GM18909 (cell line): ENCODE results near the gene CTU2.

Experiments
- ATAC-seq: cut with Tn5 transposase; IDR thresholded peaks from one replicate; pipeline ENCODE4 v1.9.1; 2021; ENCODE audit warnings: mild to moderate bottlenecking; ENCODE audit not compliant: unreplicated experiment, poor library complexity

Gene CTU2

DNA sequence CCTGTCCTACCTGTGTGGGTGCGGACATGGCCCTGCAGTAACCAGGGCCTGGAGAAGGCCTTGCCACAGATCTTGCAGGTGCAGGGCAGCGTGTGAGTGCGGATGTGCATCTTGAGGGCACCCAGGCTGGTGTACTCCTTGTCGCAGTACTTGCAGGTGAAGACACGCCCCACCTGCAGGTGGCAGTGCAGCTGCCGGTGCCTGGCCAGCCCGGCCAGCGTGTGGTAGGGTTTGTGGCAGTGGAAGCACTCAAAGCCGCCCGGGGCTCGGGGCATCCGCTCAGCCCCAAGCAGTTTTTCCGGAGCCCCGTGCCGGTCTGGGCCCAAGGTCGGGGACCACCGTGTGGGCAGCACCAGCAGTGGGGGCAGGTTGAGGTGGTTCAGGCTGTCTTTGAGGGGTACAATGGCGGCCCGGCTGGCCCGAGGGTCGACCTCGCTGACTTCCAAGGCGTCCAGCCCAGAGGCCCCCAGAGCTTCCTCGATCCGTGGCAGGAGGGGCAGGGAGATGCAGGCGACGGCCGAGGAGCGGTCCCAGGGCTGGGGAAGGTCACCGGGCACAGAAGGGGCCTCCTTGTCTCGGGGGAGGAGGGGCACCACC, 25.1 kb upstream of the CTU2 start:
- peak; percentile 18 for ATAC-seq

DNA sequence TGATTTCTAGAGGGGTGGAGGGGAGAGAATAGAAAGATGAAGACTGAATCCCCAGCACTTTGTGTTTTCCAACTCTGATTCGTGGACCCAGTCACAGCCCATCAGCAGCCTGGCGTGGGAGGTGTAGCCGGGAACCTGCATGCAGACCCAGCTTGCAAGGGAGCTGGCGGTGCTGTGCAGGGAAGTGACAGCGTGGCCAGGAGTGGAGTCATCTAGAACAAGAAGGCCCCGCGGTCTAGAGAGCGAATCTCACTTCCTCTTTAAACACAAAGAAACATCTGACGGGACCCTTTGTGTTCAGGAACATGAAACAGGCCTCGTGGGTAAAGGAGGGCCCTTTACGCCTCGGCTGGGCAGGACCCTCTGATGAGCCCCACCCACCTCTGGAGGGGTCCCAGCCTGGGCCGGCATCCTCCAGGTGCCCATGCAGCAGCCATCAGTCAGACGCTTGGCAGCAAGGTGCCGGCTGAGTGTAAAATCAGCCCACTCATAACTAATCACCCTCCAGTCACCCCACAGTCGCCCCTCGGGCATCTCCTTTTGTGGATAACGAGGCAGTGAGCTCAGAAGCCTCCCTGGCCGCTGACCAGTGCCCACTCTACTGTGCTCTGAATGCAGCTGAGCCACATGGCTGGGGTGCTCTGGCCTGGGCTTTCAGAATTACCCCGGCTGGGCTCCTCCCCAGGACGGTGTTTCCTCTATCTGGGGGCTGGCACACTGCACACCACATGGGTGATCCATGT, 24.4 kb upstream of the CTU2 start:
- ATAC-seq = peak; percentile 62

DNA sequence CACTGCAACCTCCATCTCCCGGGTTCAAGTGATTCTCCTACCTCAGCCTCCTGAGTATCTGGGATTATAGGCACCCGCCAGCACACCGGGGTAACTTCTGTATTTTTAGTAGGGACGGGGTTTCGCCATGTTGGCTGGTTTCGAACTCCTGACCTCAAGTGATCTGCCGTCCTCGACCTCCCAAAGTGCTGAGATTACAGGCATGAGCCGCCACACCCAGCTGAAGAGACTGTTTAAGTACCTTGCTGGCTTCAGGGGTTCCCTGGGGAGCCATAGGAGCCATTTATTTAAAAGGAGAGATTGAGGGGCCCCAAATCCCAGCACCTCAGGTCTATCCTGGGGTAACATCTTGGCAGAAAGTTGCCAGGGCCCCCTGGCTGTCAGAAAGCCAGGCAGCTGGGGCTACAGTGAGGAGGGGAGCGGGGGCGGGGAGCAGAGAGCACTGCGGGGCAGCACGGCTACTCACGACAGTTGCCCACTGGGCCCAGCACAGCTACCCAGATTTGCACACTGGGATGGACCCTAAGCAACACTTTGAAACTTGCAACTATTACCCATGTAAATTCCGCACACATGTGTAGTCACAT, 21.6 kb upstream of the CTU2 start:
- ATAC-seq = no peak

DNA sequence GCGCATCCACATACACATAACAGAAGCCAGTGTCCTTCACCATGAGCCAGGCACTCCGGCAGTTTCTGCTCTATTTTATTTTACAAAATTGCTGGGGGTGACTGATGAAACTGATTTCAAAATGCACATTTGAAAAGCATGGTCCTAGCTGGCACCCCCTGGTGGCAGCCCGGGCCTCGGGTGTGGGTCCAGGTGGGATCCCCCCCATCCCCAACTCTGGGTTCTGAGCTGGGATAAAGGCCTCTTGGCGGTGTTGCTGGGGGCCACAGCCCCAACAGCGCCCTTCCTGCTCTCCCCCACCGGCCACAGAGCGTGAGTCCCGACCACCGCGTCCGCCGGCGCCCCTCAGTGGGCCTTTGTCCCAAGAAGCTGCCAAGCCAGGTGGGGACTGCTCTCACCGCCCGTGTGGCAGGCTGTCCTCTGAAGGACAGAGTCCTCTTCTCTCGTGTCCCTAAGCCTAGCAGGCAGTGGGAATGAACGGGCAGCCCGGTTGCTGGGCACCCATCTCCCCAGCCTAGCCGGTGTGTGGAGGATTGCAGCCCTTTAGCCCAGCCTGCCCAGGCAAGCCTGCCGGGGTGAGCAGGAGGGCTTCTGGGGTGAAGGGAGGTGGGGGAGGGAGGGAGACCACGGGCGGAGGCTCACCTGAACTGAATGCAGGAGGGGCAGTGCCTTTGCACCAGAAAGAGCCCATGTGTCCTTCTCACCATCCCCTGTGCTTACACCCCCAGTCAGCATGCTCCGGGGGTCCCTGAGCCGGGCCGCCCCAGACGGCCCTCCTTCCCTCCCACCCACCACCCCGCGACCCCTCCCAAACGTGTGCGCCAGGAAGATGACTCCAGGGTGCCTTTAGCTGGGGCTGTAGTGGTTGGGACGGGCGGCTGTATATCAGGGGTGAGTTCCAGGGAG, 20.9 kb upstream of the CTU2 start:
- ATAC-seq = no peak

DNA sequence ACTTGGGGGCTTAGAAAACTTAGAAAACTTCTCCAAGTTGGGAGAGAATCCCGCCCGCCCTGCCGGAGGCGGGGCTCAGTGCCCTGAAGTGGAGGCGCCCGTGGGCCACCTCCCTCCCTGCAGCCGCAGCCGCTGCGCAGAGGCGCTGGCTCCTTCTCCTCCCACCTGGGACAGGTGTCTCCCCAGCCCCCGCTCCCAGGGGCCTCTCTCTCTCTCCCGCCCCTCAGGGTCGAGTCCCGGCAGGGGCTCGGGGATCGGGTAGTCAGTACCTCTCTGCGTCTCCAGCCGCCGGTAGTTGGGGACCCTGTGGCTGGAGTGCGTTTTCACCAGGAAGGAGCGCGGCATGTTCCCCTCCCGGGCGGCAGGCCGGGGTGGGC, 20.3 kb upstream of the CTU2 start:
- no peak for ATAC-seq

DNA sequence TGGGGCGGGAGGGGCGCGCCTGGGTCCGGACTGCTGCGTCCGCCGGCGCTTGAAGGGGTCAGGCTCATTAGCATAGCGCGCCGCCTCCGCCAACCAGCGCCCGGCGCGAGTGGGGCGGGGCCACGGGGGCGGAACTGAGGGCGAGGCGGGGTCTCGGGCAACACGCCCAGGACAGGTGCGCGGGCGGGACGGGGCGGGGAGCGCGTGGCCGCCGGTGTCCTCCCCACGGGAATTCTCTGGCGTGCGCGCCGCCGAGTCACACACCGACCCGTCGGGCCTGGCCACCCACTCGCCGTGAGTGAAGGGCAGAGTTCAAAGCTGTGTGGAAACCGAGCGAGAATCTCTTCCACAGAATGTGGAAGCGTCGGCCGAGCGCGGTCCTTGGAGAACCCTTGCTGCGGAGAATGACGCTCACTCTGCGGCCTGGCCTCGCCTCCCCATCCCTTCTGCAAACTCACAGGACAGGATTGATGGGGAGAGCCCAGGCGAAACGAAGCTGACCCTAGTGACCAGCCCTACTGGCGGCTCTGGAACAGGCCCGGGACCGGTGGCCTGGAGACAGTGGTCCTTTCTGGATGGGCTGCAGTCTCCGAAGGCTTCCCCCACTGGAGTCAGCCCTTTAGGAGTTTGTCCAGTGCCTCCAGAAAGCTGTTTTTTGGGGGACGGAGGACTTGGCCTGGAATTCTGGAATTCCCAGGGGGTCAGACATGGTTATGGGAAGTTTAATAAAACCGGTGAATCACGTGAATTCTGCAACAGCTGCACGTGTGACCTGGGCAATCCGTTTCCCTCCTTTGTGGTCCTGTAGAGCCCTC, 19.7 kb upstream of the CTU2 start, which contains the start of gene SNAI3:
TSS of gene SNAI3 (minus strand) at position 69 of the 815 bp plus-strand sequence. CDS start 101 bp downstream, outside the sequence.
- ATAC-seq = peak; percentile 81

DNA sequence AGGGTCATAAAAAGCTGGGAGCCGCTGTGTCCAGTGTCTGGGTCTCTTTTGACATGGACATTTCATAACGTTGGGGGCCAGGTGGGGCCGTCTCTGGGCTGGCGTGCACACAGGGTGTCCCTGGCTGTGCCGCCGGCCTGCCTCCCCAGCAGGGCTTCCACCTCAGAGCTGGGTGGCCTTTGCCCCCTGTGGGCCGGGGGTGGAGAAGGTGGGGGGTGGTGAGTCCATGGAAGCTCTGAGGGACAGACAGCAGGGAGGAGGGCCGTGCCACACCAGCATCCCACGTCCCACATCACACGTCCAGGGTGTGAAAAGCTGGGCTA, 19.1 kb upstream of the CTU2 start:
- no peak for ATAC-seq

DNA sequence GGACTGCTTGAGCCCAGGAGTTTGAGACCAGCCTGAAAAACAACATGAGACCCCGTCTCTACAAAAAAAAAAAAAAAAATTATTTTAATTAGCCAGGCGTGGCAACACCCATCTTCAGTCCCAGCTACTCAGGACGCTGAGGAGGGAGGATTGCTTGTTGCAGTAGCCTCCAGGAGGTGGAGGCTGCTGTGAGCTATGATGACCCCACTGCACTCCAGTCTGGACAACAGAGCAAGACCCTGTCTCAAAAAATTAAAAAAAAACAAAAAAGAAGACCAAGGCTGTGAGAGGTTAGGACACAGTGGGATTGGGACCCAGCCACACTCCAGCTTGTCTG, 18.7 kb upstream of the CTU2 start:
- no peak for ATAC-seq

DNA sequence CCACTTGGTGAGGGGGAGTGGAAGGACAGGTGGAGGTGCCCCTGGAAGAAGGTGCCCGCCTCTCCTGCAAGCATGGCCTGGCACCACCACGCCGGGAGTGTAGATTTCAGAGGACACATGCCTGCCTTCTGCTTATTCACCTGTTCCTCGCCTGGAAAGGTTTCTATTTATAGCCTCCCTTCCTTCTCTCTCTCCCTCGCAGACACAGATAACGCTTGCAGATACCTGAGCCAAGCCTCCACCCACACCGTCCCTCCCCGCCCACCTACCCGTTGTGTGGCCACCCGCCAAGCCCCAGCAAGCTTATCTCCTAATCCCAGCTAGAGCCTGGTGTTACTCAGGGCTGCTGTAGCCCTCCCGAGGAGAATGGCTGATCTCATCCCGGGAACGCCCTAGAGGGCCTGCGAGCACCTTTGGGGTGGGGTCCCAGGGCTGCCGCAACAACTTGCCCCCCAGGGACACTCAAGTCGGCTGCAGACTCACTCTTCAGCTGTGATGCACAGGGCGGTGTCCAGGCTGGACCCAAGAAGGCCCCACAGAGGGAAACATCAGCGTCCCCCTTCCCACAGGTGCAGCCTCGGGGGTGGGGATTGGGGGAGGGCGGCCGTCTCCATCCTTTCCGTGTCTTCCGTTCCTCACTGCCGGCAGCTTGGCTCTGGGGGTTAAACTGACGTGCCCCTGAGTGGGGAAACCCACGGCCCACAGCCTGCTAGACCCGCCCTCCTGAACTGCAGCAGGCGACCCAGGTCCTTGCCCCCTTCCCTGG, 18.1 kb upstream of the CTU2 start:
- ATAC-seq = no peak

DNA sequence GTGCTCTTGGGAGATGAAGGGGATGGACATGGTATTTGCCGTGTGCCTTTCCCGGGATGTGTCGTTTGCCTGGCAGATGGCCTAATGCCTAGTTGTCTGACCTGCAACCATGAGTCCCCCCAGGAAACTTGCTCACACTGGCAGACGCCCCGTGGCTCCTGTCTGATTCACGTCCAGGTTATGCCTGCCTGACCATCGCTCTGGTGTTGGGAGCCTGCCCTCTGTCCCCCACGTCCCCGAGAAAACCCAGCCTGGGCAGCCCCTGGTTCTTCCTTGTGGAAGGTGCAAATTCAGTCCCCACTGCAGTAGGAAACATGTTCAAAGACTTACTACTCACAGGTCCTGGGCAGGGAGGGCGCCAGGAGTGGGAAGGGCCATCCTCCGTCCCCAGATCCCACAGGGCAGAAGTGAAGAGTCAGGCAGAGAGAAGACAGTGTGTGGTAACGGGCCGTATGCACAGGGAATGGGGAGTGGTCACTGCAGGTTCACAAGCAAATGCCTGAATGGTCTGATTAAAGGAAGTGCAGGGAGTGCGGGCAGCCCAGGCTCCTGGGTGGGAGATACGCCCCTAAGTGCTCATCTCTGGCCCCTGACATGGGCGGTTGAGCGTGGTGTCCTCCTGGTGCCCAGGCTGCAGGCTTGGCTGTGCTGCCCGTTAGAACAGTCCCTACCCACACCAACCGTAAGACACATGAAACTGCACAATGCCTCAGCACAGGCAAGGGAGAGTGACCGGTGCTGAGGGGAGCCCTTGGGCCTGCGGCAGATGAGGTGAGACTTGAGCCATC, 15.8 kb upstream of the CTU2 start:
- ATAC-seq = no peak

DNA sequence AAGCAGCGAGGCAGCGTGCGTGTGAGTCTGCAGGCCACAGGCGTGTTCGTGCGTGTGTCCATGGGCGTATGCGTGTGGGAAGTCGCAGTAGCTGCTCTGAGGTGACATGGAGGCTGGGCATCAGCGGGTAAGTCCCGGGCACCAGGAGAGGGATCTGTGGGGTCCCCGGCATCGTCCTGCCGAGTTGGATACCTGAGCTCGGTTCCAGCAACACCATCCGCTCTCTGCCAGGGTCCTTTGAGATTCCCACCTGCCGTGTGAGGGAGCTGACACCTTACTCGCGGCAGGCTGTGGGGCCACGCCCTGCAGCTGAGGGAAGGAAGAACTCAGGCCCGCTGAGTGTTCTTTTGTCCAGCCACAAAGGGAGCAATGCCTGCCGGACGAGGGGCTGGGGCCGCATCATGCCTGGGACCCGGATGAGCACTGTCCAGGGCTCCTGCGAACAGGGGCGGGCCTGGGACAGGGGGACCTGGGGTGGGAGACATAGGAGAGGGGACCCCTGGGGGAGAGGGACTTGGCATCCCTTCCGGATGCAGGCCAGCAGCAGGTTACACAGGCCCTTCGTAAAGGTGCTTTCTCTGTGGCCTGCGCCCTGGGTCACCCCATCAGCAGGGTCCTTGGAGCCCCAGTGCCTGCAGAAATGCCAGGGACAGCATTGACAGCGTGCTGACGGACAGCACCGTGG, 15.0 kb upstream of the CTU2 start:
- ATAC-seq = no peak

DNA sequence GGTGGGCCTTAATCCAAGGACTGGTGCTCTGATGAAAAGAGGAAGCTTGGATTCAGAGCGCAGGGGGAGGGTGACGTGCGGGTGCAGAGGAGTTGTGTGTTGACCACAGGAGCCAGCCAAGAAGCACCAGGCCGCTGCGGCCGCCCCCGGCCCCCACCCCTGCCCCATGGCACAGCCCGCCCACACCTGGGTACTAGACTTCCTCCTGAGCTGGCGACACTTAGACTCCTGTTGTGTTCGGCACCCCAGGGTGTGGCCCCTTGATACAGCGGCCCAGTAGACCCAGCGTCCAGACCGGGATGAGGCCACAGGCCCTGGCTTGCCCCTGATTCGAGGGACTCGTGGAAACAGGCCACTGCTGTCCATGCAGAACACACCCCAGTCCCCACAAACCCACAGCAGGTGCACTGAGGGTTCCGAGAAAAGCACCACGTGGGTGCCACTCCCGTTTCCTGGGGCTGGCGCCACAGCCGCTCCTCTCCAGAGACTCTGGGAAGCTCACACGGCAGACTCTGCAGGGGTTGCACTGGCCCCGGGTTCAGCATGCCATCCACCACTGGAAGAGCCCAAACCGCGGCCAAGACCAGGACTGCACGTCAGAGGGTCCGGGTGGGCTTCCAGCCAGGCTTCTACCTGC, 14.3 kb upstream of the CTU2 start:
- ATAC-seq = no peak

DNA sequence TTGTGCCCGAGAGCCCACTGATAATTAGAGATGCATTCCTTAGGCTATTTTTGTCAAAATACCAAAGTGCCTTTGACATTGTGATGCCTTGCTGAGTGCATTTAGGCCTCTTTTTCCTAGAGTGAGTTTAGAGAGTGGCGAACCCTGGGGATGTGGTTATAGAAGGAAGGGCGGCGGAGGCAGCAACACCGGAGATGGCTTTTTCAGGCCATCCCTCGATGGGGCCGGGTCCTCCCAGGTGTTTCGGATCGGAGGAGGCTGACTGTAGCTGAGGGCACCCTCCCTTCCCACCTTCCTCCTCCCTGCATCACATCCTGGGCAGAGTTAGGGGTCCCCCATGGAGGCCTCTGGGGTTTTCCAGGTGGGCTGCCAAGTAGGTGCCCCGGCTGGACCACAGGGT, 13.4 kb upstream of the CTU2 start:
- no peak for ATAC-seq

DNA sequence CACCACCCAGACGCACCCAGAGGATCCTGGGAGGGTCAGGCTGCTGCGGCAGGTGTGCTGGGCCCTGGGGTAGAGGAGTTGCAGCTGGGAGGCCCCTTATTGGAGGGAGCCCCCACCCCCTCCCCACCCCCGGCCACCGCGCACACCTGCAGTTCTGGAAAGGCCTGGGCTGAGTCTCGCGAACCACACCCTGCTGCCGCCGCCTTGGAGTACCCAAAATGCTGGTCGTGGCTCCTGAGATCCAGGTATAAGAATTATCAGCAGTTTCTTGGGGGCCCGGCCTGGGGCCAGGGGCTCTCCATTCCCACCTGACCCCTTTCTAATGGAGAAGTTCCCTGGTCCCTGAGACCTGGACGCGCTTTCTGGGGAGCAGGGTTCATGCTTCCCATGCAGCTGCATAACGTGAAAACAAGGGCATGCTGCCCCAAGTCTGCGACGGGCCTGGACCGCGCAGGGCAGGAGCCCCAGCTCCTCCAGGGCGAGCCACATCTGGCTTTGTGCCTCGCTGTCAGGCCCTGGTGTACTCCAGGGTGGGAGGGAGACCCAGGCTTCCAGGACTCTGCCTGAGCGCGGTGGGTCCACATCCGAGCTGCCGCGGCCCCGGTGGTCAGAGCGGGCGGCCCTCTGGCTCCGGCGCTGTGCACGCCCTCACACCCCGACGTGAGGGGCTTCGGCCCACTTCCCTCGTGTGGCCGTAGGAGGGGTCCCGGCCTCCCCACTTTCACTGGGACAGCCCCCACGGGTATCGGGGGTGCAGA, 12.7 kb upstream of the CTU2 start:
- ATAC-seq = no peak

DNA sequence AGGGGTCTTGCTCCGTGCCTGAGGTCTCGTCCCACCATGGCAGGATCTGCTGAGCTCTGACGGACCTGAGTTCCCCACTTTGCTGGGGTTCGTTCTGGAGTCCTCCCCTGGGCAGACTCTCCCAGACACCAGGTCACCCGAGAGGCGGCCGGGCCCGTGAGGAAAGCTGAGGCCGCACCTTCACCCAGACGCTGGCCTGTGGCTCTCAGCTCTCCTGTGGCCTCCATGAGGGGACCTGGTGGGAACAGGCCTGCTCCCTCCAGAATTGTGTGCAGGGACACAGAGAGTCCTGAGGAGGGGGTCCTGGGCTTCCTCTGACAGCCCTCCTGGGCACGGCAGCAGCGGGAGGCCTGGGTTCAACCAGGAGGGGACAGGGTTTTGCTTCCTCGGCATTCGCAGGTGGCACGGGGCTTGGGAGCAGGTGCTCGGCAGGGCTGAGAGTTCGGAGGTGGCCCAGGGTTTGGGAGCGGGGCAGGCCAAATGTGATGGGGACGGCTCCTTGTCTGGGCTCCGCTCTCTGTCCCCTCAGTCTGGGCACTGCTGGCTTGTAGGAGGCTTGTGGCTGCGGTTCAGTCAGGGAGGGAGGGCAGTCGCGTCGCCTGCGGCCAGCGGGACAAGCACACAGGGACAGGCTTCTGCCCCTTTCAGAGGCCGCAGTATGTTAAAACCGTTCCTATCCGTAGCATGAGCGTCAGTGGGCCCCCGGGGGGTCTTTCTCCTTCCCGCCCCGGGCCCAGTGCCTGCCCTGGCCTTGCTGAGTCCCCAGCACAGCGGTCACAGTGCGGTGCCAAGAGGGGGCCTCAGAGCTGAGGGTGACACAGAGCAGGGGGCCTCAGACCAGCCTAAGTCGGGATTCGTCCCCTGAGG, 11.8 kb upstream of the CTU2 start:
- no peak for ATAC-seq

DNA sequence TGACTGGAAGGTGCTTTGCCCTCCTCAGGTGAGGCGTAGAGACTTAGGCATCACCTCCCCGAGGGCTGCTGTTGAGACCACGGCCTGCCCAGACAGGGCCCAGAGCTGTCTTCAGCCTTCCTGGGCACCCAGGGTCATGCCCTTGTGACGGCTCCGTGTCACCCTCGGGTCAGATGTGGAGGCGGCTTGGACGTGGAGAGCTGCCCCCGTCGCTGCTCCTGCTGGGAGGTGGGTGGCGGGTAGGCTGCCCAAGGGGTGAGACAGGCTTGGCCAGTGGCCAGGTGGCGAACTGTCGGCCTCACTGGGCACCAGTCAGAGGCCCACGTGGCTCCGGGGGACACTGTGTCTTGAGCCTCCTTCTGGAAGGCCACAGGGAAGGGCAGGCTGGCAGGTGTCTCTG, 11.1 kb upstream of the CTU2 start:
- ATAC-seq = no peak
